Mesothelial cell of epicardium (in vitro differentiated cells): ENCODE measurements around the gene GNAI2. TPM values are rescaled to one million over a fixed set of nuclear protein-coding genes. Genes with fewer than 3 reads are reported as not detected.

ENCODE experiments used
- DNase-seq, 2 experiments: peaks; one replicate each; pipeline ENCODE4 v3.0.0; 2021; ENCODE audit warnings: low spot score in 2 of 2; ENCODE audit not compliant: unreplicated experiment in 2 of 2
- H3K27ac Mint-ChIP-seq: 2 replicates; pipeline ENCODE4 v1.8.0; 2021; ENCODE audit warnings: mixed read lengths
- H3K27me3 Mint-ChIP-seq: 2 replicates; pipeline ENCODE4 v1.8.0; 2021; ENCODE audit warnings: low read depth, mixed read lengths
- H3K36me3 Mint-ChIP-seq: 2 replicates; pipeline ENCODE4 v1.8.0; 2021; ENCODE audit warnings: mixed read lengths
- H3K4me1 Mint-ChIP-seq: 2 replicates; pipeline ENCODE4 v1.8.0; 2021; ENCODE audit warnings: mixed read lengths
- H3K4me3 Mint-ChIP-seq: 2 replicates; pipeline ENCODE4 v1.8.0; 2021; ENCODE audit warnings: mild to moderate bottlenecking, moderate library complexity, mixed read lengths
- H3K9me3 Mint-ChIP-seq: 2 replicates; pipeline ENCODE4 v1.8.0; 2021; ENCODE audit warnings: mixed read lengths
- CTCF ChIP-seq: fragments of 200-600 bp; sonication (generic); IDR thresholded peaks from one replicate; pipeline ENCODE4 v1.5.0; 2021; ENCODE audit warnings: antibody characterized with exemption; ENCODE audit not compliant: unreplicated experiment
- total RNA-seq: library from RNA; stranded (reverse); gene quantifications from 3 replicates; pipeline ENCODE4 v1.2.1, GENCODE V29; 2021

GNAI2 gene
- total RNA-seq, 1 donor from 2014 or later, result 156 TPM

GRCh38 chr3:50295553-50296431, 59.8 kb downstream of the GNAI2 start:
- H3K9me3 Mint-ChIP-seq, result no peaks in the 10 kb centered on the region
- H3K4me3 Mint-ChIP-seq, result no peak overlapping the region
- H3K27ac Mint-ChIP-seq, result no peak overlapping the region
- peaks cover 1% of the 10 kb centered on the region for H3K36me3 Mint-ChIP-seq
- peaks cover 32% of the 10 kb centered on the region for H3K4me1 Mint-ChIP-seq
- no peak for TF ChIP-seq CTCF
- H3K27me3 Mint-ChIP-seq, result no peaks in the 10 kb centered on the region
- DNase-seq, result no peak

- no peaks in the 10 kb centered on the region for H3K27me3 Mint-ChIP-seq
- H3K9me3 Mint-ChIP-seq, result no peaks in the 10 kb centered on the region
- H3K4me1 Mint-ChIP-seq, result peaks cover 26% of the 10 kb centered on the region
- no peaks in the 10 kb centered on the region for H3K36me3 Mint-ChIP-seq
- TF ChIP-seq CTCF, result no peak
- no peak overlapping the region for H3K4me3 Mint-ChIP-seq
- no peak overlapping the region for H3K27ac Mint-ChIP-seq
- no peak for DNase-seq
Observed at GRCh38 chr3:50296721-50297383, 60.8 kb downstream of the GNAI2 start.

GRCh38 chr3:50297384-50297775, 61.4 kb downstream of the GNAI2 start:
- TF ChIP-seq CTCF, result no peak
- Mint-ChIP-seq H3K36me3 (no peaks in the 10 kb centered on the region), H3K9me3 (no peaks in the 10 kb centered on the region), H3K4me3 (no peak overlapping the region), H3K4me1 (peaks cover 25% of the 10 kb centered on the region), H3K27me3 (no peaks in the 10 kb centered on the region), H3K27ac (no peak overlapping the region)
- DNase-seq, result no peak

DNA sequence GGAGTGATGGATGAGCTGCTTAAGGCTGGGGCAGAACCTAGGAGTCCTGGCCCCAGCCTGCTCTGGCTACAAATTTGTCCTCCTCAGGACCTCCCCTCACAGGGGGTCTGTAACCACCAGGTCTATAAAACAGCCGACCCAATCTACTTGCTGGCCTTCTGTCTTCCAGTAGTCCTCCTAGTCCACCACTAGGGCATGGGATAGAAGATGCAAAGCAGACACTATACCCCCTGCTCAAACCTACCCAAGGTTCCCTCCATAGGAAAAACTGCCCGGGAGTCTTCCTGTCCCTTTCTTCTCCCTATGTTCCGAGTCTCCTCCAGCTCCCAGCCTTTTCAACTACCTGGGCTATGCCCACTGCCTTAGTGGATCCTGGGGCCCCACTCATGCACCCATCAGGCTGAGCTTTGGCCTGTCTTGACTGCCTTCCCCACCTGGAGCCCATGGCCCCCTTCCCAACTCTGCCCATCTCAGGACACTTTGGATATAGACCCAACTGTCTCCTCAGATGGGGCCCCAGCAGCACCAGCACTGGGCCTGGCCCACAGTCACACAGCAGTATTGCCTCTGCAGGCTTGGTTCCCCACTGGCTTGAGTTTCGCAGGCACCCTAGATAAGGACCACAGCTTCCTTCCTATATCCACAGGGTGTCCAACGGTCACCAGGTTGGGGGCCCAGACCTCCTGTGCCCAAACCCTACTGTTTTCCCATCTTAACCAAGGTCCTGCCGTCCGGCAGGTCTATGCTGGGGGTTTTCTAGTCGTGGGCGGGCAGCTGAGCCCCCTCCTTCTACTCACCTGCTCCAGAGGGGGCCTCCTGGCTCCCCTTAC, 62.1 kb downstream of the GNAI2 start:
- peak overlapping the region; percentile 21 for H3K27ac Mint-ChIP-seq
- TF ChIP-seq CTCF, result no peak

GRCh38 chr3:50298836-50299637, 63.0 kb downstream of the GNAI2 start, which contains the start of the genes HYAL3 and NAA80:
Gene HYAL3 (minus strand): TSS chr3:50299405. CDS start chr3:50295602, 3,803 bp downstream.
Gene NAA80 (minus strand): TSS chr3:50299405. CDS start chr3:50297463, 1,942 bp downstream.
- DNase-seq, result peak; percentile 96 to 98
- TF ChIP-seq CTCF, result no peak
- Mint-ChIP-seq H3K4me3 (peak within 1 kb of the TSS; percentile 95), H3K27me3 (no peaks in the 10 kb centered on the region), H3K36me3 (no peaks in the 10 kb centered on the region), H3K27ac (peak within 1 kb of the TSS; percentile 98), H3K9me3 (no peaks in the 10 kb centered on the region), H3K4me1 (peaks cover 26% of the 10 kb centered on the region)

More for the DNA sequence above, 62.1 kb downstream of the GNAI2 start:
- no peaks in the 10 kb centered on the region for H3K27me3 Mint-ChIP-seq
- H3K9me3 Mint-ChIP-seq, result no peaks in the 10 kb centered on the region
- H3K4me1 Mint-ChIP-seq, result peaks cover 26% of the 10 kb centered on the region
- no peak for DNase-seq
- peak overlapping the region; percentile 95 for H3K4me3 Mint-ChIP-seq
- no peaks in the 10 kb centered on the region for H3K36me3 Mint-ChIP-seq
